ENCODE measurements around the gene IP6K2.

Gene IP6K2

GRCh38 chr3:48664929-48665328 is 52.1 kb downstream of the IP6K2 start:
- Mint-ChIP-seq H3K9me3 (no peaks in the 10 kb centered on the region), H3K27me3 (peaks cover 14% of the 10 kb centered on the region), H3K4me1 (peaks cover 17% of the 10 kb centered on the region), H3K36me3 (ENCODE audit: insufficient read depth) (peaks cover 15% of the 10 kb centered on the region), H3K27ac (ENCODE audit: low read depth) (no peak overlapping the region), H3K4me3 (no peak overlapping the region)
- ATAC-seq (replicated peaks; ENCODE audit: extremely low read depth, poor library complexity, severe bottlenecking), result no peak
- DNase-seq (ENCODE audit: low spot score in 2 of 2), result no peak

- Mint-ChIP-seq H3K27ac (ENCODE audit: low read depth) (peak overlapping the region; percentile 80), H3K27me3 (peaks cover 14% of the 10 kb centered on the region), H3K4me3 (peak overlapping the region; percentile 80), H3K9me3 (no peaks in the 10 kb centered on the region), H3K36me3 (ENCODE audit: insufficient read depth) (peaks cover 15% of the 10 kb centered on the region), H3K4me1 (peaks cover 17% of the 10 kb centered on the region)
- no peak for ATAC-seq (replicated peaks; ENCODE audit: extremely low read depth, poor library complexity, severe bottlenecking)
- DNase-seq (ENCODE audit: low spot score in 2 of 2), result no peak
Observed at GRCh38 chr3:48664313-48664644, 52.7 kb downstream of the IP6K2 start.

GRCh38 chr3:48663489-48664312 is 53.3 kb downstream of the IP6K2 start:
- Mint-ChIP-seq H3K27me3 (peaks cover 14% of the 10 kb centered on the region), H3K9me3 (no peaks in the 10 kb centered on the region), H3K4me3 (peak overlapping the region; percentile 80), H3K4me1 (peaks cover 17% of the 10 kb centered on the region), H3K36me3 (ENCODE audit: insufficient read depth) (peaks cover 15% of the 10 kb centered on the region), H3K27ac (ENCODE audit: low read depth) (peak overlapping the region; percentile 80)
- peak; percentile 76 for ATAC-seq (replicated peaks; ENCODE audit: extremely low read depth, poor library complexity, severe bottlenecking)
- peak; percentile 78 to 81 for DNase-seq (ENCODE audit: low spot score in 2 of 2)

- peaks cover 15% of the 10 kb centered on the region for H3K36me3 Mint-ChIP-seq (ENCODE audit: insufficient read depth)
- peak; percentile 33 to 41 for DNase-seq (ENCODE audit: low spot score in 2 of 2)
- H3K27ac Mint-ChIP-seq (ENCODE audit: low read depth), result peak within 1 kb of the TSS; percentile 80
- H3K4me3 Mint-ChIP-seq, result peak within 1 kb of the TSS; percentile 80
- H3K9me3 Mint-ChIP-seq, result no peaks in the 10 kb centered on the region
- ATAC-seq (replicated peaks; ENCODE audit: extremely low read depth, poor library complexity, severe bottlenecking), result peak; percentile 40
- H3K27me3 Mint-ChIP-seq, result peaks cover 14% of the 10 kb centered on the region
- peaks cover 17% of the 10 kb centered on the region for H3K4me1 Mint-ChIP-seq
Observed at GRCh38 chr3:48662753-48663488, 54.1 kb downstream of the IP6K2 start, which contains the start of gene CELSR3. CELSR3 (minus strand) TSS chr3:48662886; CDS start chr3:48662634, 252 bp downstream.

- DNase-seq (ENCODE audit: low spot score in 2 of 2) (no peak), ATAC-seq (replicated peaks; ENCODE audit: extremely low read depth, poor library complexity, severe bottlenecking) (no peak)
- H3K27me3 Mint-ChIP-seq, result peaks cover 14% of the 10 kb centered on the region
- peaks cover 15% of the 10 kb centered on the region for H3K36me3 Mint-ChIP-seq (ENCODE audit: insufficient read depth)
- peak overlapping the region; percentile 80 for H3K4me3 Mint-ChIP-seq
- peaks cover 17% of the 10 kb centered on the region for H3K4me1 Mint-ChIP-seq
- H3K27ac Mint-ChIP-seq (ENCODE audit: low read depth), result peak overlapping the region; percentile 80
- no peaks in the 10 kb centered on the region for H3K9me3 Mint-ChIP-seq
Observed at GRCh38 chr3:48662145-48662752, 54.8 kb downstream of the IP6K2 start.

- Mint-ChIP-seq H3K9me3 (no peaks in the 10 kb centered on the region), H3K36me3 (ENCODE audit: insufficient read depth) (peaks cover 15% of the 10 kb centered on the region), H3K4me3 (peak overlapping the region; percentile 55), H3K27ac (ENCODE audit: low read depth) (peak overlapping the region; percentile 80), H3K27me3 (peaks cover 14% of the 10 kb centered on the region), H3K4me1 (peaks cover 17% of the 10 kb centered on the region)
- peak; percentile 59 to 83 for DNase-seq (ENCODE audit: low spot score in 2 of 2)
- peak; percentile 13 for ATAC-seq (replicated peaks; ENCODE audit: extremely low read depth, poor library complexity, severe bottlenecking)
Observed at GRCh38 chr3:48661501-48662144, 55.4 kb downstream of the IP6K2 start.

- H3K36me3 Mint-ChIP-seq (ENCODE audit: insufficient read depth), result peaks cover 17% of the 10 kb centered on the region
- no peak overlapping the region for H3K4me3 Mint-ChIP-seq
- no peaks in the 10 kb centered on the region for H3K9me3 Mint-ChIP-seq
- DNase-seq (ENCODE audit: low spot score in 2 of 2) (no peak), ATAC-seq (replicated peaks; ENCODE audit: extremely low read depth, poor library complexity, severe bottlenecking) (no peak)
- H3K27me3 Mint-ChIP-seq, result peaks cover 14% of the 10 kb centered on the region
- no peak overlapping the region for H3K27ac Mint-ChIP-seq (ENCODE audit: low read depth)
- H3K4me1 Mint-ChIP-seq, result peaks cover 17% of the 10 kb centered on the region
Observed at GRCh38 chr3:48660800-48661400, 56.1 kb downstream of the IP6K2 start.

- DNase-seq (ENCODE audit: low spot score in 2 of 2) (peak in 1 of 2 donors; percentile 36), ATAC-seq (replicated peaks; ENCODE audit: extremely low read depth, poor library complexity, severe bottlenecking) (no peak)
- H3K27me3 Mint-ChIP-seq, result no peaks in the 10 kb centered on the region
- peak overlapping the region; percentile 79 for H3K4me3 Mint-ChIP-seq
- peaks cover 12% of the 10 kb centered on the region for H3K36me3 Mint-ChIP-seq (ENCODE audit: insufficient read depth)
- H3K4me1 Mint-ChIP-seq, result no peaks in the 10 kb centered on the region
- H3K27ac Mint-ChIP-seq (ENCODE audit: low read depth), result no peak overlapping the region
- no peaks in the 10 kb centered on the region for H3K9me3 Mint-ChIP-seq
Observed at GRCh38 chr3:48656841-48657281, 60.2 kb downstream of the IP6K2 start.

- ATAC-seq (replicated peaks; ENCODE audit: extremely low read depth, poor library complexity, severe bottlenecking) (peak; percentile 80), DNase-seq (ENCODE audit: low spot score in 2 of 2) (peak; percentile 77 to 84)
- Mint-ChIP-seq H3K9me3 (no peaks in the 10 kb centered on the region), H3K4me3 (peak overlapping the region; percentile 79), H3K27ac (ENCODE audit: low read depth) (peak overlapping the region; percentile 69), H3K4me1 (no peaks in the 10 kb centered on the region), H3K27me3 (no peaks in the 10 kb centered on the region), H3K36me3 (ENCODE audit: insufficient read depth) (peaks cover 10% of the 10 kb centered on the region)
Observed at GRCh38 chr3:48656061-48656840, 60.8 kb downstream of the IP6K2 start.

- peaks cover 8% of the 10 kb centered on the region for H3K36me3 Mint-ChIP-seq (ENCODE audit: insufficient read depth)
- peak in 1 of 2 donors; percentile 31 for DNase-seq (ENCODE audit: low spot score in 2 of 2)
- no peaks in the 10 kb centered on the region for H3K27me3 Mint-ChIP-seq
- no peaks in the 10 kb centered on the region for H3K4me1 Mint-ChIP-seq
- ATAC-seq (replicated peaks; ENCODE audit: extremely low read depth, poor library complexity, severe bottlenecking), result peak; percentile 54
- peak overlapping the region; percentile 79 for H3K4me3 Mint-ChIP-seq
- peak overlapping the region; percentile 69 for H3K27ac Mint-ChIP-seq (ENCODE audit: low read depth)
- H3K9me3 Mint-ChIP-seq, result no peaks in the 10 kb centered on the region
Observed at GRCh38 chr3:48655606-48656005, 61.4 kb downstream of the IP6K2 start.

GRCh38 chr3:48655063-48655462 is 62.0 kb downstream of the IP6K2 start:
- Mint-ChIP-seq H3K9me3 (no peaks in the 10 kb centered on the region), H3K36me3 (ENCODE audit: insufficient read depth) (peaks cover 5% of the 10 kb centered on the region), H3K4me3 (peak overlapping the region; percentile 79), H3K27me3 (no peaks in the 10 kb centered on the region), H3K27ac (ENCODE audit: low read depth) (peak overlapping the region; percentile 69), H3K4me1 (no peaks in the 10 kb centered on the region)
- ATAC-seq (replicated peaks; ENCODE audit: extremely low read depth, poor library complexity, severe bottlenecking) (no peak), DNase-seq (ENCODE audit: low spot score in 2 of 2) (no peak)

All from central memory CD8-positive, alpha-beta T cell (primary cell).